Raji (cell line): ENCODE results near the gene ITGA2B.

Experiments used
- POLR2A ChIP-seq: IDR thresholded peaks from 2 replicates; pipeline ENCODE4 v1.6.1; 2011; ENCODE audit warnings: low read depth, low read length, control low read depth; ENCODE audit not compliant: insufficient read depth

Gene ITGA2B

DNA sequence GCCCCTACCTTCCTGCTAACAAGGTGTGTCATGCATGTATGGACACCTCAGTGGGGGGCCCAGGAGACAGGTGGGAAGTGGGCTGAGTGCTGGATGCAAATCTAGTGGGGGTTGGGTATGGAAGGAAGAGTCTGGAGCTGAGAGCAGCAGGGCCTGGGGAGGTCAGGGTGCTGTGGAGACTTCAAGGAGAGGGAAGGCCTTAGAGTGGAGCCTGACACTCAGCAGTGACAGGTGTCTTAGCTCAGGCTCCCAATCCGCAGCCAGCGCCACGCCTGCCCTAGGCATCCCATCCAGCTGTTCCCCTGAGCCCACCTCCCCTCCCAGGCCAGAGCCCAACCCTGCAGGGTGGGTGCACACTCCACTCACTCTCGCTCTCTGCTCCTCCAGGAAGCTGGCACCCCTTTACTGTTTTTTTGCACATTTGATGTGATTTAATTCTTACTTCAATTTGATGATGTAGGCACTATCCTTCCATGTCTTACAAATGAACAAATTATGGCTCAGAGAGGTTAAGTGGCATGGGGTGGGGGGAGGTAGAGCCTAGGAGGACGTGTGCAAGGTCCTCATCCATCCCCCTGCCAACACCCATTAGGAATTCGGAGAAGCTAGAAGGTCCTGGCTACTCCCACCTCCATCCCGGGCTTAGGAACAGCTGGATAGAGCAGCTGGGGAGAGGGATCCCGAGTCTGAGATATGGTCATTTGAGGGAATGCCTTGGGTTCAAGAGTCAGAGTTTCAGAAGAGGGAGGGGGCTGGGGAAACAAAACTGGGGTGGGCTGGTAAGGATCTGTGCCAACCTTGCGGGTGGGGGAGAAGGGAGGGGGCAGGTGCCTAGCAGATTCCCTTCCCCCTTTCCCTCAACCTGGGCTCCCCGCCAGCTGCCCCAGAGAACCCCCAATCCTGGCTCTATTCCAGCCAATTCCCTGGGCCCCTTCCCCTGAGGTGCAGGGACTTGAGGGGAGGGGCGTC is 27.9 kb downstream of the ITGA2B start:
- TF ChIP-seq POLR2A, result no peak

- no peak for TF ChIP-seq POLR2A
These were observed 28.6 kb downstream of the ITGA2B start for GRCh38 chr17:44360826-44361225.

- no peak for TF ChIP-seq POLR2A
These were observed 29.3 kb downstream of the ITGA2B start for GRCh38 chr17:44360144-44360533.

GRCh38 chr17:44359458-44360143 is 29.8 kb downstream of the ITGA2B start:
- no peak for TF ChIP-seq POLR2A

DNA sequence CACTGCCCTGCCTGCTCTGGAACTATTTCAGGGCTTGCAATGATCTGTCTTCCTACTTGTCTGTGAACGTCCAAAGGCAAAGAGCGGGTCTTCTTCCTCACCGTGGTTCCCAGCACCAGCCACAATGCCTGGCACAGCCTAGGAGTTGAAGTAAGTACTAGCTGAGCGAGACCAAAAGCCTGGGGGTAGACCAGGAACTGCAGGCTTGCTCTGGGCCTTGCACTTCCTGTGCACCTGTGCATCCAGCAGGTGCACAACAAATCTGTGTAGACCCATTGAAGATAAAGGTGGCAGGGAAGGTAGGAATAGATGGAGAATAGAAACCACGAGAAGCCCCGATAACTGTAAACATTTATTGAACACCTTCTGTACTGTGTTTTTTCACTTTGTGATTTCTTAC is 30.4 kb downstream of the ITGA2B start:
- TF ChIP-seq POLR2A, result no peak

DNA sequence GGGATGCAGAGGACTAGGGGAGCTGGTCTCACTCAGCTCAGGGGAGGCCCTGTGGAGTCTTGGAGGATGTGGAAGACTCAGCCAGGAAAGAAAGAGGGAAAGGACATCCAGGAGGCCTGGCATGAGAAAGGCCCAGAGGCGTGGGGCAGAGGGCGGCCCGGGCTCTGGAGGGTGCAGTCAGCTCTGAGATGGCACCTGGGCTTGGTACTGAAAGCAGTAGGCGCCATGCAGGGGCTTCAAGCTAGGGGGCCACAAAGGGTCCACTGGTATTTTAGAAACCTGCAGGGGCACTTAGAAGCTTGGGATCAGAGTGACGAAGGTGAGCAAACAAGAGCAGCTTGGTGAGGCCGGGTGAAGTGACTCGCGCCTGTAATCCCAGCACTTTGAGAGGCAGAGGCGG is 31.4 kb downstream of the ITGA2B start:
- TF ChIP-seq POLR2A, result no peak

- no peak for TF ChIP-seq POLR2A
These were observed 33.2 kb downstream of the ITGA2B start for GRCh38 chr17:44356241-44356640.

DNA sequence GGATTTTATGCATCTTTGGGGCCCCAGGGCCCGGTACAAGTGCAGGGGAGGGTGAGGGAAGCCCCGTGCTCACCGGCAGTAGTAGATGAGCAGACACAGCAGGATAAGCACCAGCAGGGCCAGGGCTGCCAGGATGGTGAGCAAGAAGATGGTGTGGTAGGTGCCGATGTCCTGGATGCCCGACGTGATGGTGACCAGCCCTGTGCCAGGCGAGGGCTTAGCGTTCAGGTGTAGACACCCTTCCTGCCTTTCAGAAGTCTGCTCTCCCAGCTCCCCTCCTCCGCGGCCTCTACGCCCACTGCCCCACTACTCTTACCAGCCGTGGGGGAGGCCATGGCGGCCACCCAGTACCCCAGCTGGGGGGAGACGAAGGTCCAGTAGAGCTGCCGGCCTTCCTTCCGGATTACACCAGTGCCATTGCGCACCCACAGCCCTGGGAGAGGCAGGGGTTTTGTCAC is 33.8 kb downstream of the ITGA2B start:
- no peak for TF ChIP-seq POLR2A

DNA sequence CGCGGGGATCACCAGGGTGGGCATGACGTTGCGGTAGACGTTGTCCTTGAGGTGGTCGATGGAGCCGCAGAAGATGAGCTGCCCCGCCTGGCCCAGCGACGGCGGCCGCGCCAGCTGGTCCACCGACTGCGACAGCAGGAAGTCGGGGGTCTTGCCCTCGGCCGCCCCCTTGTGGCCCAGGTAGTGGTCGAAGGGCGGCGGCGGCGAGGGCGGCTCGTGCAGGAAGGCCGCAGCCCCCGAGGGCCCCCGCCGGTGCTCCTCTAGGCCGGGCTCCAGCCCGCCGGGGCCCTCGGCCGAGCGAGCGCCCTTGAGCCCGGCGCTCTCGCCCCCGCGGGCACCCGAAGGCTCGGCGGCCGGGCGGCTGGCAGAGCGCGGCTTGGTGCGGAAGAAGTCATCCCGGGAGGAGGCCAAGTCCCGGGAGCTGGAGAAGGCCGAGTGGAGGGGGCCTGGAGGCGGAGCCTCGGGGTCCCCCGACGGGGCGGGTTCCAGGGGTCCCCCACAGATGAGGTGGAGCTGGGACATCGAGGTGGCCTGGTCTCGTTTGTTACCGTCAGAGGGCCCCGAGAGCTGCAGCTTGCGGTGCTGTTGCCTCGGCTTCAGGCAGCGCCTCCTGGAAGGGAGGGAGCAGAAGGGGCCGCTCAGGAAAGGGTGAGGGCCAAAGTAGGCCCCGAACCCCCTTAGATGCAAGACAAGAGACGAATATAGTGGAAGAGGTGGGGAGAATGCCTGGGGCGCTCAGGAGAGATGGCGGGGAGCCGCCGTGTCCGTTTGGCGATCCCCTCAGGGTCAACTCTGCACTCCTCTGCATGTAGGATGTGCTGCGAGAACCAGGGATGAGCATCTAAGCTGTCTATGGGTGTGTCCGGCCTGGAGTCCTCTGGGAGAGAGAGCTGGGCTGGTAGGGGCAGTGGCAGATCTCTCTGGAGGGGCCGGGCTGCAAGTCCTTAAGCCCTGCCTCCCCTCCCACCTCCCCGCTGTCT is 34.6 kb downstream of the ITGA2B start:
- no peak for TF ChIP-seq POLR2A

- no peak for TF ChIP-seq POLR2A
These were observed 35.6 kb downstream of the ITGA2B start for GRCh38 chr17:44353672-44354331.

GRCh38 chr17:44352828-44353671 is 36.4 kb downstream of the ITGA2B start:
- no peak for TF ChIP-seq POLR2A

DNA sequence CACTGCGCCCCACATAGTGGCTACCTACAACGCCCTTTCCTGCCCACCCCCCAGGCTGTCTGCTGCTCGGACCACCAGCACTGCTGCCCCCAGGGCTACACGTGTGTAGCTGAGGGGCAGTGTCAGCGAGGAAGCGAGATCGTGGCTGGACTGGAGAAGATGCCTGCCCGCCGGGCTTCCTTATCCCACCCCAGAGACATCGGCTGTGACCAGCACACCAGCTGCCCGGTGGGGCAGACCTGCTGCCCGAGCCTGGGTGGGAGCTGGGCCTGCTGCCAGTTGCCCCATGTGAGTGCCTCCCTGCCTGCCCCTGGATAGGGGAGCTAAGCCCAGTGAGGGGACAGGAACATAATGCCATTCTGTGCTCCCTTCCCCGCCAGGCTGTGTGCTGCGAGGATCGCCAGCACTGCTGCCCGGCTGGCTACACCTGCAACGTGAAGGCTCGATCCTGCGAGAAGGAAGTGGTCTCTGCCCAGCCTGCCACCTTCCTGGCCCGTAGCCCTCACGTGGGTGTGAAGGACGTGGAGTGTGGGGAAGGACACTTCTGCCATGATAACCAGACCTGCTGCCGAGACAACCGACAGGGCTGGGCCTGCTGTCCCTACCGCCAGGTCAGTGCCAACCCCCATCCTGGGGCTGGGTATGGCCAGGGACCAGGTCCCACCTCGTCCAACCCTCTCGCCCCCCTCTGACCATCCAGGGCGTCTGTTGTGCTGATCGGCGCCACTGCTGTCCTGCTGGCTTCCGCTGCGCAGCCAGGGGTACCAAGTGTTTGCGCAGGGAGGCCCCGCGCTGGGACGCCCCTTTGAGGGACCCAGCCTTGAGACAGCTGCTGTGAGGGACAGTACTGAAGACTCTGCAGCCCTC is 37.3 kb downstream of the ITGA2B start:
- no peak for TF ChIP-seq POLR2A

- TF ChIP-seq POLR2A, result no peak
These were observed 38.0 kb downstream of the ITGA2B start for GRCh38 chr17:44351464-44351863.
